NOMO-1 treated with DMSO at 0.1 percent for 48 hours (cell line): ENCODE results near the gene FOXC2.

Experiments used
- DNase-seq: peaks from one replicate; lab custom pipeline; 2025; ENCODE audit not compliant: unreplicated experiment; lab: John Stamatoyannopoulos, UW

Gene FOXC2

DNA sequence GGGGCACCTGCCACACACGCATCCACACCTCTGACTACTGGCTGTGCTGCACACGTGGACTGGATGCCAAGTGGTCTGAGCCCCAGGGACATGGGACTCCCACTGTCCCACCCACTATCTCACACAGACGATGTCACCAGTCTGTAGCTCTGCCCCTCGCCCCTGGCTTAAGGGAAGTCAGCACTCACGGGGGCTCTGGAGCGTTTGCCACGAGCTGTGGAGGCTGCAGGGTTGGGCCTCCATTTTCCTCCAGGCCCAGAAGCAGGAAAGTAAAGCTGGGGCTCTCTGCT lies 34.2 kb upstream of the FOXC2 start:
- DNase-seq, result no peak

DNA sequence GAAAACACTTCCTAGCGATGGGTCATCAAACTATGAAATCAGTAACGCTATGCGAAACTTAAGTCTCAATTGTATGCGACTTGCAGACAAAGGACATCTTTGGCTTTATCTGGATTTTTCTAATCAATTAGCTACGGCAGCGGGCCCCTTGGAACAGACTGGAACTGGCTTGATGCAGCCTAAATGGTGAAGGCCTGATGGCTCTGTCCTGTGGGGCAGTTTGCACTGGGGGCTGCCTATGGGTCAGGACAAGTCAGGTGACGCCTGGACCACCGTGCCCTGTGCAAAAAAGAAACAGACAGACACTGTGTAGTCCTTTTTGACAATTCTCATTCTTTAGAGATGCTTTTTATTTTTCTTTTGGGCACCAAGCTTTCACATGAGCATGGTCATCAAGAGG lies 33.6 kb upstream of the FOXC2 start:
- DNase-seq, result no peak

DNA sequence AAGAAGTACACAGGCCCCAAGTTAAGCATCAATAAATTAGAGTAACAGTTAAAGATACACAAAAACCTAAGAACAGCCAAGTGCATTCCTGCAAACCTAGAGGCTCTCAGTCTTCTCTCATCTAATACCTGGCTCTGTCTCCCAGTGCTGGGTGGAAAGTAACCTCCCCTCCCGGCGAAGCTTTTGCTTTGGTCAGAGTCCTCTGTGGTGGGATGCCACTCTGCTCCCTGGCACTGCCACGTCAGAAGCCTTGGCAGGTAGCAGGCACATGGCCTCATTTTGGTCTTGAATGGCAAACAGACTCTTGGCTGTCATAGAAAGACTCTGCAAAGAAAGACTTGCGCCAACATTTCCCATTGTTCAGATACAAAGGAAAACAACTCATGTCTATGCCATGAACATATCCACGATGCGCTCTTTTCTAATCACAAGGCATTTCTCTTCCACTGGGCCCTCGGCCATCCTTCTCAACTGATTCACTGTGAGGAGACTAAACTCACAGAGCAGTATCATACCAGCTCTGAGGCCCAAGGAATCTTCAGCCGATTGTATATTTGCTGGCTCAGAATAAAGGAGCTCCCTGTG lies 32.8 kb upstream of the FOXC2 start:
- DNase-seq, result no peak

DNA sequence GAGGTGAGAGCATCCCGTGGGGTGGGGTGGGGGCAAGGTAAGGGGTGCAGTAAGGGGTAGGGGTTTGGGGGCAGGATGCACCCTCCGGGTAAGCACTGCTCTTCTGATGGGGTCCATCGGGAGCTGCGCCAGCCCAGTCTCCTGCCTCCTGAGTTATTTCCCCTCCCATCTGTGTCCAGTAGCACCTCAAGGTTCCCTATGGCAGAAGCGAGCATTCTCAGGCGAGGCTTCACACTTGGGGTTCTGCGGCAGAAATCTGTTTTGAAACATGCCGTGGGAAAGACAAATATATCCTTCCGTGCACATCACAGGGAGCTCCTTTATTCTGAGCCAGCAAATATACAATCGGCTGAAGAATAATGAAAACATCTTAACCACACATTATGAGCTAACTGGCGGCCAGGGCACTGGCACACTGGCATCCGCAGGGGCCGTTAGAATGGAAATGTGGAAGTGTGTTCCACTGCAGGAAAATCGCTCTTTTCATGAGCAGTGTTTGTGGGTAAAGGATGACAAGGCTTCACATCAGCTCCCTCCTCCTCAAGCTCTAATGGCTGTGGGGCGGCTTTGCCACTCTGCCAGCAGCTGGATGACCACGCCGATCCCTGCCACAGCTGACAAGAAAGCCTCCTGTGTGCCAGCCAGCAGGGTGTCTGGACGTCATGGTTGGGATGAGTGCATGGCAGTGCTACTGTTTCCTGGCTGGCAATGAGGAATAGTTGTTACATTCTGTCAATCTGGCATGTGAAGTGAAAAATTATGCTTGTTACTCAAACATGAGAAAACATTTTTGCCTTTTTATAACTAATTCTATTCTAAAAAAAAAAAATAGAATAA lies 31.6 kb upstream of the FOXC2 start:
- DNase-seq, result no peak

DNA sequence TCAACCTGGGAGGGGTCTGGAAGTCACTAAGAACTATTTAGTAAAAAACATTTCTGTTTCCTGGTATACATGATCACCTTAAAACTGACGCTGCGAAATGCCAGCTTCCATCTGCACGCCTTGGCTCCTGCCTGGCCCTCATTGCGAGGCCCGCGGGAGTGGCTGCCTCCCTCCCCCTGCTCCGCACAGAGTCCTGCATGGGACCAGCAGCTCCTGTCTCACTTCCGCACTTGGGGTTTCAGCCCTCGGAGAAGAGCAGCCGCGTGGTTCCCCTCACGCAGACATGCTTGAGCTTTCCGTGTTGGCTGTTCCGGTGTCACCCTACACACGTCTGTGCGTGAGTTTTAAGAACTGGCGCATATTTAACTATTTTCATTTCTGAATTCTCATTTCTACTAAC lies 30.0 kb upstream of the FOXC2 start:
- DNase-seq, result no peak

DNA sequence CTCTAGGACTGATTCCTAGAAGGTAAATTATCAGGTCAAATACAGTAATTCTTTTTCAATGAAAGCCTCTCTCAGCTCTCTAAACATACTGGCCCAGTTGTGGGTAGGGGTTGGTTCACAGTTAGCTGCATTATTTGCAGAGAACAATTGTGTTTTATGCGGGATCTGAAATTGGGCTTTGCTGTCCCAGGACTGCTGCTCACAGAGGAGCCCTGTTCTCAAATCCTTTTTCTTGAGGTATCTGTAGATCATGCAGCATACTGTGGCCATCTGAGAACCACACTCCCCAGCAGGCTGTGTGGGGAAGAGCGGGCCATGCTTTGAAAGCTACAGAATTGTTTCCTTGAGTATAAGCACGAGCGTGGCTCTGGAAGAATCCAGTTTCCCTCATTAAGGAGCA lies 29.1 kb upstream of the FOXC2 start:
- DNase-seq, result no peak

DNA sequence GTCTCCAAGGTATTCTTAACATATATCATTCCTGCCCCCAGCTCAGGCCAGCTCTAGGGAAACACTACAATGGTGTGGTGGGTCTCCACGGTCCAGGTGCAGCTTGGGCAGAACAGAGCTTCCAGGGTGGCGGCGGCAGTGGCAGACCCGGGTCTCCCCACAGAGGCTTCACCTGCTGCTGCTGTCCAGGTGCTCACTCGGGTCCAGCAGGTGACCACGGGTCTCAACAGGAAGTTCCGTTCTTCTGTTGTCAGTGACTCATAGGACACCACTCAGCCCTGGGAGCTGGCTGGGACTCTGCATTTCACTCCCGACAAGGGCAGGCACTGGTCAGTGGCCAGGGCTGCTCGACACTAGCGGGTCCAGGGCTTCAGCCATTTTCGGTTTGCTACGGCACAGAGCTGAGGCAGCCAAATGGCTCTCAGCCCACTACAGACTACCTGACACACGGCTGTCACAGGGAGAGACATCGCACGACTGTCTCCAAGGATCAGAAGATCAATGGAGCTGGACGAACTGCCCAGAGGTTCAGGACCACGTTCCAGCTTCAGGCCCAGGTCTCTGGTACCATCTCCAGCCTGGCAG lies 28.3 kb upstream of the FOXC2 start:
- no peak for DNase-seq

DNA sequence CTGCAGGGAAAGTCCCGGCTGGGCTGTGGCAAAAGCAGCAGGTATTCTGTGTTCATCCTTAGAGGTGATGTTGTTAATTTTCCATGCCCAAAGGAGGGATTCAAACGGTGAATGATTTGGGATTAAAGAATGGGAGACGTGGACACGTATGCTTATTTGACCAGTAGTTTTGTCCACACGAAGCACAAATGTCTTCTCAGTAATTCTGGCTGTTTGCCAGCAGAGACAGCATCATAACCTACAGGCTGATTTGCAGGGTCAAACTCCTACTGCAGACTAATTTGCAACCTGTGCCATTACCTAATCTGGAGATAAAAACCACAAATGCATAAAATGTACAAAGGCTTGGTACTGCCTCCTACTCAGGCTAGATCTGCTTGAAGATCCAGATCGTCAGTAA lies 25.7 kb upstream of the FOXC2 start:
- DNase-seq, result no peak

DNA sequence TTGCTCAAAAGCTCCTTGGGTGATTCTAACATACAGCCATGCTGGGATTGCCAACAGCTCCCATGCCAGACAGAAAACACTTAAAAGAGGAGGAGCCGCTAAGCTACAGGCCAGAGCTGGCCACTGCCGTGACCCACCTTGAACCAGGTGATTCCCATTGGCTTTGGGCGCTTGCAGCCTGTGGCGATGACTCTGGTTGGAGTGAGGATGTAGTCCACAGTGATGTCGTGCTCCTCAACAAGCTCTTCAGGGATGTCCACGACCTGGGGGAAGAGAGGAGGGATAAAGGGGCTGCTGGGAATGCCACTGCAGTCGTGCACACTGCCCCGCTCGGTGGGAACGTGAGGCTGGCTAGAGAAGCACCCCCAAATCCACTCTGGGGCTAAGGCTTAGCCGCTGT lies 25.1 kb upstream of the FOXC2 start:
- DNase-seq, result no peak

DNA sequence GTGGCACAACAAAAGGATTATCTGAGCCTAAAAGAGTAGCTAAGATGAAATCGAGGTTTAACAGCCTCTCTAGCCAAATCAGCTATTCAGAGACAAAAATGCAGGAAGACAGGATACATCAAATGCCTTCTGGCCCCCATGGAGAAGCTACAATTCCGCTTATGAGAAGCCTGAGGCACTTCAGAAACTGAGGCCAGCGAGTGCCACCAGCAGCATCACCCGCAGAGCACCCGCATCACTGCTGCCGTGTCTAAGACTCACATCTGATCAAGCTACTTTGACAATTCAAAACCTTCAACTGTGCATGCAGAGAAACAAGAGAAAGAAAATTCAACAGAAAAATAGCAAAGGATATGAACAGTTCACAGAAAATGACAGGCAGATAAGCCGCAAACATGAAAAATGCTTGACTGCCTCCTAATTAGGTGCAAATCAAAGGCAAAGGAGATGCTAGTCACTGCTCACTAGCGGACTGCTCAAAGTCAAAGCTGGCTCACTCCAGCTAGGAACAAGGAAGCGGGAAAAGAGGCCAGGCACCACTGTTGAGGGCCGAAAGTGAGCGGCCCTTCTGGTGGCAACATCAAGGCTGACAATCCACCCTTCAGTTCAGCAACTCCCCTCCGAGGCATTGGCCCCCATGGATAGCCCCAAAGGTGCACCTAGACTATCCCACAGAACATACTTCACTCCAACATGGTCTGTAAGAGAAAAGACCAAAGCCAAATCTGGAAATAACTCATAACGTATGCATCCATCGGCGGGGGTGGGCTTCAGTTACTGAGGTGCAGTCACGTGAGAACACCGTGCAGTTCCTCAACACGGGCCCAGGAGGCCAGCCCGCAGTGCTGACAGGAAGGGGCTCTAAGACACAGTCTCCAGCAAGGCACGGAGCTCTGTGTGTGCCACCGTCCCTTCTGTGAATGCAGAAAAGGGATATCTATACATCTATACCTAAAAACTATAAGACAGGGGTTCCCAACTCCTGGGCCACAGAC lies 23.6 kb upstream of the FOXC2 start:
- DNase-seq, result no peak

DNA sequence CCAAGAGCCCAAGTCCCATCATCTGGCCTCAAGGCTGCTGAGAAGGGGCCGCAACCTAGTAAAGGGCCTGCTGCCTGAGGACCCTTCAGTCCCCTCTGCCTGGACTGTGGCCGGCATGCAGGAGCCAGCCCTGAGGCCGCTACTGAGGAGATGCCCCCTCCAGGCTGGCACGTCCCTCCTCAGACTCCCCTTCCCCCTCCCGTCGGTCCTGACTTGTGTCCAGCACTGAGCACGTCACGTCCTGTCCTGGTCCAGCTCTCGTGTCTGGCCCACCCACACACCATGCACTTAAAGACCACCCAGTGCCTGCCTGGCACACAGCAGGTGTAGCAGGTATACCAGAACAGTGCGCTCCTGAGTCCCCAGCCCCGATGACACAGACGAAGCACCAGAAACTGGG lies 21.1 kb upstream of the FOXC2 start:
- no peak for DNase-seq

DNA sequence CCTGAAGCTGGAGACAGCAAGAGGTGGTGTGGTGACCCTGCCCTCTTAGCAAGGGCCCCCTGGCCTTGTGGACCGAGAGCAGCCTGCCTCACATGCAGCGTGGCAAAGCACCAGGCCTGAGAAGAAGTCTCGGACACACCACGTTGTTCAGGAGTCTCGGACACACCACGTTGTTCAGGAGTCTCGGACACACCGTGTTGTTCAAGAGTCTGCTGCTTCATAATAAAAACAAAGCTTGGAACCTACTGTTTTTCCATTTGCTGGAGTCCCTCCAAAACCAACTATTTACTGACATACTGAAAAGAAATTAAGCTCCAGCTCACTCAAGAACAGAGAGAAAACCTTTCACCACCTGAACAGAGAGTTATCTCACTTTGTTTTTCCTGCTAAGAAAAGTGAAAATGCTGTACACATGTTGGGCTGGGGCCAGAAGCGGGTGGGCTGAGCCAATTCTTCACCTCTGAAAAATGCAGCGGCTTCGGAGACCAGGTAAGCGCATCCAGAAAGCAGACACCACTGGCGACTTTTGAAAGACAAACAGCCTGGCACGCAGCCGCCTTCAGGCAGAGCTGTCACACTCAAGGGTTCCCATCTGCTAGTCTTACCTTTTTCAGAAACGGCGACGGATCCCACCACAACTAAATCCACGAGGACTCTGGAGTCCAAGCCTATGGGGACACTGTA lies 20.5 kb upstream of the FOXC2 start:
- no peak for DNase-seq

DNA sequence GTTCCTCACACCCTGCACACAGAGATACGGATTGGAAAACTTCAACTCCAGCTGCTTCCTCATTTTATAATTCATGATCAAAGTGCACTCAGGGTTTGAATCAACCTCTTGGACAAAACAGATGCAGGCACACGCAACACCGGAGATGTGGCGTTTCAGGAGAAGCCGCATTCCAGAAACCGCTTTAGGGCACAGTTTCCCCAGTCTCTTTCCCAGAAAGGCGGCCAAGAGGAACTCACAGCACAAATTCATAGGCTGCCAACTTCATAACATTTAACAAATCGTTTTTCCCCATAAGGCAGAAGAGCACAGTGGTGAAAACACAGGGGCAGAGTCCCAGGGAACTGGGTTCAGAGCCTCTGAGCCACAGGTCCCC lies 20.0 kb upstream of the FOXC2 start:
- DNase-seq, result no peak

DNA sequence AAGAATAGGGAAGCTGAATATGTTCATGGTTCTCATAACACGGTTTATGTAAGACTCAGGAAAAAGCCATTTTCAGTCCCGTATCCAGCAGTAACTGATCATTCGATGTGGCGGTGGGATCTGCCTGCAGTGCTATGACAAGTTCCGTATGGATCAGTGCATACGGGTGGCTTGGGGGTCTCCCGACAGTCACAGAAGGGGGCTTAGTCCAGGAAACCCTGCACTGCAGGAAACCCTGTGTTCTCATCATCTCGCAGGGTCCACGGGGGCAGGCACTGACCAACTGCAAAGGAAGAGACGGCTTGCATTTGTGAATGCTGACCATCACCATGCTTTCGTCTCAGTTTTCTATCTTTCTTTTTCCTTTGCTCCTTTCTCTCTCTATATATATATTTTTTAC lies 19.3 kb upstream of the FOXC2 start:
- no peak for DNase-seq

DNA sequence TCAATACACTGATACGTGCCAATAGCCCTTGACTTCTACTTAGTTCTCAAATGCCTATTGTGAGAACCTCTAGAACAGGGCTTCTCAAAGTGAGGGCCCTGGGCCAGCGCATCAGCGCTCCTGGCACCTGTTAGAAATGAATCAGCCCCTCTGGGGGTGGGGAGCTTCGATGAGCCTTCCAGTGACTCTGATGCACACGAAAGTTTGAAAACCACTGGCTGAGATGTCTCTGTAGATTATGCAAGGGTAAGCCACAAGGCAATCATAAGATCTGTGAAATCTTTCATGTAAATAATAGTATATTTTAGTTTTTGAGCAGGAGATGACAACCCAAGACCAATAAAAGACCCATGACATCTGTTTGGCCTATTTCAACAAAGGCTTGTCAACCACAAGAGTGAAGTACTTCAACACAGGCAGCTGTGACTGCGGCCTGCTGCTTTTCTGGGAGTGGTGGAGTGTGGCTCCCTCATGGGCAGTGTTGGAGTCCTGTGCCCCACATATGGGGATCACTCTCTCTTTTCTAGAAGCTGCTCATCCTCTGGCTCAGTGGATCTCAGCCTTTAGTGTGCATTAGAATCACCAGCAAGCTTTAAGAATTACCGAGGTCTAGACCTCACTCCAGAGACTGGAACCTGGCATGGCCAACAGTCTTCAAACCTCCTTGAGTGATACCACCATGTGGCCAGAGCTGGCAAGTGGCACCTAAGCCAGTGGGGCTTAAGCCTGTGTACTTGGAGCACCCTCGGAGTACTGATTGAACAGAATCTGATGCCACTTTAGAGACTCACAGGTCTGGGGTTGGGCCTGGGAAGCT lies 17.3 kb upstream of the FOXC2 start:
- DNase-seq, result no peak

DNA sequence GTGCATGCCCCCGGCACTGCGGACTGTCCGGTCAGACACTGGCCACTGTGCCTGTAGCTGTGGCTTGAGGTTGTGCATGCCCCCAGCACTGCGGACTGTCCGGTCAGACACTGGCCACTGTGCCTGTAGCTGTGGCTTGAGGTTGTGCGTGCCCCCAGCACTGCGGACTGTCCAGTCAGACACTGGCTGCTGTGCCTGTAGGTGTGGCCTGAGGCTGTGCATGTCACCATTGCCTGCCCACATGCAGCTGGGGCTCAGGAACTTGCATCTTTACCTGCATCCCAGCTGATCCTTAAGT lies 16.8 kb upstream of the FOXC2 start:
- no peak for DNase-seq

DNA sequence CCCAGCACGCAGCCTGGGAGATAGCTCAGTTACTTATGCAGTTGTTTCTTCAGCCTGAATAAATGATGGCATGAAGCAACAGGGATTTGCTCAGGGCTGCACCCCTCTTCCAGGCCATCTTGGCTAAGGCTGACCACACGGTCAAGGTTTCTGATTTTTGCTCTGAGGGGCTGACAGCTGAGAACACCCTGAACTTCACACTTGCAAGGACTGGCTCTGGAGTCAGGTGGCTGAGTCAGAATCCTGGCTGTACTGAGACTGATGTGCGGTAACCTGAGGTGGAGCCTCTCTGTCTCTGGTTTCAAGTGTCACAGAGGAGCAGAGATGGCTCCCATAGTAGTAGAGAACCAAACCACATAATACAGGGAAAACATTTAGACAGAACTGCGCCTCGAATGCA lies 16.3 kb upstream of the FOXC2 start:
- no peak for DNase-seq

DNA sequence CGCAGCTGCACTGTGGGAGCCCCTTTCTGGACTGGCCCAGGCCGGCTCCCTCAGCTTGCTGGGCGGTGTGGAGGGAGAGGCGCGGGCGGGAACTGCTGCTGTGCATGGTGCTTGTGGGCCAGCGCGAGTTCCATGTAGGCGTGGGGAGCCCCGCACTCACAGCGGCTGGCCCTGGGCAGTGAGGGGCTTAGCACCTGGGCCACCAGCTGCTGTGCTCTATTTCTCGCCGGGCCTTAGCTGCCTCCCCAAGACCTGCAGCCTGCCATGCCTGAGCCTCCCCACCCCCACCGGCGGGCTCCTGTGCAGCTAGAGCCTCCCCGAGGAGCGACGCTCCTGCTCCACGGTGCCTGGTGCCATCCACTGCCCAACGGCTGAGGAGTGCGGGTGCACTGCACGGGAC lies 13.3 kb upstream of the FOXC2 start:
- no peak for DNase-seq

DNA sequence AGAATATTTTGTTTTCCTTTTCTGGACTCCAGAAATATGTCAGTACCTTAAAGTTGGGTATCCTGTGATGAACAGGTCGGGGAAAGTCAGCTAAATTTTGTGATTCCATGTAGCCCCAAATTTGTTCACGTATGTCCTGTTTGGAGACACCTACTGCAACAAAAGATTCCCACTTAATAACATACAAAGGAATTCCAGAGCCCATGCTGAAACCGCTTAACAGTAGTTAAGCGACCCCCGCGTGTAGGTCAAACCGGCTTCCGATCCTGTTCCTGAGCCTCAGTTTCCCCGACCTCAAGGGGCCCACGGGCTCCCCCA lies 12.1 kb upstream of the FOXC2 start:
- DNase-seq, result no peak

DNA sequence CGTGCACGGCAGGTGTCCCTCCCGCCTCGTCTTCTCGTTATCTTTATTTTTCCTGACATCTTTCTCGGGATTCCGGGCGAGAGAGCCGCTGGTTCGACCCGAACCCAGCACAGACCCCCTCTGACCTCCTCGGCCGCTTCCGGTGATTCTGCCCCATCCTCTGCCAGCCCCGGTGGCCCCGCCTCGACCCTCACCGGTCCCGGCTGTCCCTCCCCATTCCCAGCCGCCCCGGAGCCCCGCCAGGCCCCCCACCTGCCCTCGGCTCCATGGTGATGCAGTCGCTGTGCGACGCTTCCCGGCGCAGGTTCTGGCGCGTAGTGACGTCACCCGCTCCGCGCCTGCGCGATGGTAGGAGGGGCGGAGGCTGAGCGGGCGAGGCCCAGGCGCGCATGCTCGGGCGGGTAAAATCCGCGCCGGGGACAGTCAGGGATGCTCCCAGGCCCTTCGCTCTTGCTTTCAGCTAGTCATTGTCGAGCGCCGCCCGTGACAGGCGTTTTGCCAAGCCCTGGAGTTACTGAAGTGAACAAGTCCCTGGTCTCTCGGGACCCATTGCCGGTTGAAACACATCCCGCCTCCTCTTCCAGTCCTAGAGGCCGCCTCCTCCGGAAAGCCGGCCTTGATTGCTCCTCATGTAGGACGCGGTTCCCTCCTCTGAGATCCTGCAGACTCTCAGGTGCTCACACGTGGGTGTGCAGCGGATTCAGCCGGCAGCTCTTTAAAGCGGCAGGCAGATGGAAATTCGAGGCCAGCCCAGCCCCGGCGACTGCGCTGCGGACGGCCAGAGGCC lies 11.5 kb upstream of the FOXC2 start, which contains the start of gene MTHFSD:
Gene MTHFSD (minus strand): TSS at position 319 of the 787 bp plus-strand sequence. CDS start 51 bp downstream, at position 268.
- peak; percentile 81 for DNase-seq
